HepG2 (cell line): ENCODE results near the gene CYP26B1. TPM values are rescaled to one million over a fixed set of nuclear protein-coding genes. Genes with fewer than 3 reads are reported as not detected.
A peak's percentile ranks its signal among the peaks of the same experiment; 100 is the strongest.

Source experiments
- ARNT2 ChIP-seq: sonication (generic); formaldehyde crosslinking; IDR thresholded peaks from 2 replicates; pipeline ENCODE4 v1.8.0; 2022; ENCODE audit warnings: mild to moderate bottlenecking, low read depth, missing genetic modification reagents, moderate library complexity
- ATRX ChIP-seq: sonication (generic); formaldehyde crosslinking; IDR thresholded peaks from 2 replicates; pipeline ENCODE4 v1.4.0; 2020; ENCODE audit warnings: missing genetic modification reagents, borderline replicate concordance
- BCLAF1 ChIP-seq: fragments of 450-650 bp; IDR thresholded peaks from 2 replicates; pipeline ENCODE4 v1.6.1; 2017; ENCODE audit warnings: mild to moderate bottlenecking
- CAMTA2 ChIP-seq: sonication (generic); formaldehyde crosslinking; IDR thresholded peaks from 2 replicates; pipeline ENCODE4 v1.4.0; 2020; ENCODE audit warnings: mild to moderate bottlenecking, missing genetic modification reagents, borderline replicate concordance
- GMEB2 ChIP-seq: IDR thresholded peaks from 2 replicates; pipeline ENCODE4 v1.6.1; 2016; ENCODE audit warnings: missing biosample characterization, missing genetic modification reagents, low read depth
- ISL2 ChIP-seq: sonication (generic); formaldehyde crosslinking; IDR thresholded peaks from 2 replicates; pipeline ENCODE4 v1.5.0; 2020; ENCODE audit warnings: missing genetic modification reagents
- MAZ ChIP-seq, 2 experiments: sonication (generic) in 1 of 2; formaldehyde crosslinking in 1 of 2; IDR thresholded peaks; 2 replicates each; pipeline versions ENCODE4 v1.5.0 to v1.6.1; 2012 to 2020; ENCODE audit warnings: low read depth in 2 of 2, mild to moderate bottlenecking in 2 of 2, borderline replicate concordance in 1 of 2, improper control_type of control experiment in 1 of 2, low read length in 1 of 2, missing genetic modification reagents in 1 of 2, moderate library complexity in 1 of 2
- MTA3 ChIP-seq: sonication (generic); formaldehyde crosslinking; IDR thresholded peaks from 2 replicates; pipeline ENCODE4 v1.4.0; 2020; ENCODE audit warnings: missing genetic modification reagents
- NR2C2 ChIP-seq: sonication (generic); formaldehyde crosslinking; IDR thresholded peaks from 2 replicates; pipeline ENCODE4 v1.4.0; 2020; ENCODE audit warnings: missing genetic modification reagents, mild to moderate bottlenecking, moderate library complexity, borderline replicate concordance
- U2AF1 ChIP-seq: fragments of 200-400 bp; formaldehyde crosslinking; optimal IDR thresholded peaks from 2 replicates; pipeline ENCODE3; 2017; ENCODE audit warnings: mild to moderate bottlenecking, low read depth, low read length
- ZBTB26 ChIP-seq: IDR thresholded peaks from 2 replicates; pipeline ENCODE4 v1.6.1; 2016; ENCODE audit warnings: missing compliant biosample characterization, missing genetic modification reagents, borderline replicate concordance
- ZFY ChIP-seq: sonication (generic); formaldehyde crosslinking; IDR thresholded peaks from 2 replicates; pipeline ENCODE4 v1.4.0; 2020; ENCODE audit warnings: missing genetic modification reagents
- ZNF224 ChIP-seq: sonication (generic); formaldehyde crosslinking; IDR thresholded peaks from 2 replicates; pipeline ENCODE4 v1.5.0; 2020; ENCODE audit warnings: mild to moderate bottlenecking, missing genetic modification reagents
- ZNF3 ChIP-seq: IDR thresholded peaks from 2 replicates; pipeline ENCODE4 v1.7.0; 2017; ENCODE audit warnings: inconsistent platforms
- ZNF382 ChIP-seq: sonication (generic); formaldehyde crosslinking; IDR thresholded peaks from 2 replicates; pipeline ENCODE4 v1.5.0; 2020; ENCODE audit warnings: missing genetic modification reagents, mild to moderate bottlenecking, borderline replicate concordance
- ZNF609 ChIP-seq: sonication (generic); formaldehyde crosslinking; IDR thresholded peaks from 2 replicates; pipeline ENCODE4 v1.4.0; 2020; ENCODE audit warnings: mild to moderate bottlenecking, missing genetic modification reagents, borderline replicate concordance
- ZNF615 ChIP-seq: sonication (generic); formaldehyde crosslinking; IDR thresholded peaks from 2 replicates; pipeline ENCODE4 v1.5.0; 2020; ENCODE audit warnings: mild to moderate bottlenecking, missing genetic modification reagents, borderline replicate concordance
- ZNF775 ChIP-seq: sonication (generic); formaldehyde crosslinking; IDR thresholded peaks from 2 replicates; pipeline ENCODE4 v1.4.0; 2020; ENCODE audit warnings: missing genetic modification reagents, mild to moderate bottlenecking, moderate library complexity, borderline replicate concordance
- polyA plus RNA-seq, 8 experiments: library from polyadenylated mRNA; depleted of rRNA in 3 of 8; stranded (reverse) in 7 of 8; unstranded in 1 of 8; fragments of >200 nt; fragmentation: Illumina TruSeq in 4 of 8; extraction: Trizol in 4 of 8; gene quantifications; 2 replicates each; pipeline versions ENCODE4 v1.2.1 to v1.2.3, GENCODE V29; 2011 to 2016; ENCODE audit warnings: low read depth in 4 of 8, missing spikeins in 1 of 8, mixed read lengths in 1 of 8; ENCODE audit not compliant: insufficient read depth in 1 of 8
- total RNA-seq, 5 experiments: library from RNA; depleted of rRNA; stranded (reverse); fragments of >200 nt; fragmentation: Illumina TruSeq; extraction: Trizol; gene quantifications; 2 replicates each; pipeline ENCODE4 v1.2.3, GENCODE V29; 2016; ENCODE audit warnings: low read depth in 1 of 5

CYP26B1 gene
- total and polyA plus RNA-seq, 2 of the 13 experiments (the other 11 are each of a cell fraction or from before 2014, with no cell fraction given), result 0.05 to 0.07 TPM

GRCh38 chr2:72144632-72145288 lies 2.9 kb downstream of the CYP26B1 start (continued):
- TF ChIP-seq BCLAF1 (no peak), CAMTA2 (CRISPR knock-in tag) (no peak), U2AF1 (no peak), ISL2 (CRISPR knock-in tag) (0 out of 2 replicates have a peak, but pooled peaks have one; percentile 21), ZNF224 (CRISPR knock-in tag) (no peak), ZNF382 (no peak), ZNF615 (CRISPR knock-in tag) (no peak), ZNF775 (CRISPR knock-in tag) (no peak), GMEB2 (CRISPR knock-in tag) (no peak), ARNT2 (CRISPR knock-in tag) (no peak), ZFY (CRISPR knock-in tag) (0 out of 2 replicates have a peak, but pooled peaks have one; percentile 20), MTA3 (no peak), ZBTB26 (no peak), ZNF3 (CRISPR knock-in tag) (no peak), ZNF609 (no peak), MAZ (IDR thresholded peaks at IDR 0.05; ENCODE audit: borderline replicate concordance, low read depth, low read length) (no peak), MAZ (CRISPR knock-in tag; IDR thresholded peaks at IDR 0.05; ENCODE audit: low read depth) (no peak), ATRX (CRISPR knock-in tag) (no peak), NR2C2 (CRISPR knock-in tag) (peak; percentile 23; the same call in 1 of the 2 replicates)
